ENCODE data around the gene SYT1. TPM values are rescaled to one million over a fixed set of nuclear protein-coding genes. Genes with fewer than 3 reads are reported as not detected.

Gene SYT1
- total and polyA plus RNA-seq, 2 donors (not counting 3 experiments of a cell fraction or from before 2014, with no cell fraction given) = 3.2 to 15.3 TPM

GRCh38 chr12:78966926-78967325, 102.4 kb downstream of the SYT1 start:
- Histone ChIP-seq H3K27me3 (ENCODE audit: control insufficient read depth in 2 of 2, insufficient read depth in 2 of 2, low read length in 2 of 2) (no peaks in the 10 kb centered on the region), H3K4me3 (replicated peaks in 1 of 3; ENCODE audit: insufficient read depth in 1 of 3, low read depth in 1 of 3, low read length in 3 of 3) (no peak overlapping the region), H3K4me2 (ENCODE audit: insufficient read depth, low read length) (no peak overlapping the region), H3K27ac (ENCODE audit: insufficient read depth, low read depth, low read length) (no peak overlapping the region), H3K36me3 (ENCODE audit: control insufficient read depth in 2 of 2, extremely low read depth in 1 of 2, insufficient read depth in 2 of 2, low read length in 2 of 2) (no peaks in the 10 kb centered on the region), H4K20me1 (replicated peaks; ENCODE audit: control insufficient read depth, extremely low read depth, insufficient read depth, low read length) (no peaks in the 10 kb centered on the region), H3K79me2 (ENCODE audit: control insufficient read depth, insufficient read depth, low read length) (no peaks in the 10 kb centered on the region), H2AFZ (ENCODE audit: low read depth, low read length) (no peak overlapping the region), H3K4me1 (ENCODE audit: control insufficient read depth, extremely low read depth, insufficient read depth, low read length) (no peaks in the 10 kb centered on the region), H3K9me1 (replicated peaks; ENCODE audit: control insufficient read depth, extremely low read depth, insufficient read depth, low read length) (no peaks in the 10 kb centered on the region), H3K9me3 (replicated peaks; ENCODE audit: control insufficient read depth, insufficient read depth, low read length) (no peaks in the 10 kb centered on the region), H3K9ac (replicated peaks; ENCODE audit: extremely low read depth, insufficient read depth, low read length) (no peak overlapping the region)
- no peak for FAIRE-seq
- POLR2A ChIA-PET = no interaction called here
- DNase-seq (ENCODE audit: low read depth, low spot score) = no peak
- dilution Hi-C loops (cut with MboI; ENCODE audit: extremely low pct_ligation_motif_present, low sequenced_read_pairs) = no loop called here
- CTCF ChIA-PET = no interaction called here
- TF ChIP-seq FOS (IDR thresholded peaks at IDR 0.05; ENCODE audit: borderline replicate concordance, insufficient read depth, low read length) (no peak), GATA2 (IDR thresholded peaks at IDR 0.05; ENCODE audit: insufficient read depth, insufficient read length, low read depth, low read length) (no peak), POLR2A (IDR thresholded peaks at IDR 0.05; ENCODE audit: low read depth, low read length) (no peak), MAX (IDR thresholded peaks at IDR 0.05; ENCODE audit: insufficient read depth, insufficient read length) (no peak), EZH2 (IDR thresholded peaks at IDR 0.05; ENCODE audit: borderline replicate concordance, low read depth, low read length, severe bottlenecking) (no peak), POLR2AphosphoS5 (IDR thresholded peaks at IDR 0.05; ENCODE audit: insufficient read depth, low read depth, low read length) (no peak), MYC (IDR thresholded peaks at IDR 0.05; ENCODE audit: low read depth, low read length) (no peak), CTCF (IDR thresholded peaks at IDR 0.05; ENCODE audit: extremely low read depth in 1 of 2, insufficient read depth in 1 of 2, low read depth in 1 of 2, low read length in 2 of 2) (no peak), JUN (IDR thresholded peaks at IDR 0.05; ENCODE audit: borderline replicate concordance, insufficient read depth, insufficient read length, low read depth) (no peak)
- no TSS peak for BruUV-seq (replicated peaks)
- intact Hi-C loops (cut with micrococcal nuclease) = no loop called here

All from endothelial cell of umbilical vein (primary cell).